G401 (cell line): ENCODE data around the gene AP2A2. TPM values are rescaled to one million over a fixed set of nuclear protein-coding genes. Genes with fewer than 3 reads are reported as not detected.
"Not testable (repeated sequence)": the region's sequence is repeated elsewhere in the genome, so short reads cannot be mapped to it uniquely, and the experiment has no call there.

ENCODE experiments used
- DNase-seq: peaks from one replicate; pipeline ENCODE4 v3.0.0-alpha.2; 2015; ENCODE audit warnings: low spot score
- in situ Hi-C: cut with HindIII; loops from 2 replicates; pipeline ENCODE4 v1.10.0; 2016; ENCODE audit warnings: low sequenced_read_pairs, mixed read lengths
- total RNA-seq: library from RNA; depleted of rRNA; stranded (reverse); fragments of >200 nt; shearing (Covaris generic); gene quantifications from 2 replicates; pipeline ENCODE4 v1.2.3, GENCODE V29; 2014

The AP2A2 gene
- total RNA-seq, 1 experiment from 2014 or later = 47.5 TPM

DNA sequence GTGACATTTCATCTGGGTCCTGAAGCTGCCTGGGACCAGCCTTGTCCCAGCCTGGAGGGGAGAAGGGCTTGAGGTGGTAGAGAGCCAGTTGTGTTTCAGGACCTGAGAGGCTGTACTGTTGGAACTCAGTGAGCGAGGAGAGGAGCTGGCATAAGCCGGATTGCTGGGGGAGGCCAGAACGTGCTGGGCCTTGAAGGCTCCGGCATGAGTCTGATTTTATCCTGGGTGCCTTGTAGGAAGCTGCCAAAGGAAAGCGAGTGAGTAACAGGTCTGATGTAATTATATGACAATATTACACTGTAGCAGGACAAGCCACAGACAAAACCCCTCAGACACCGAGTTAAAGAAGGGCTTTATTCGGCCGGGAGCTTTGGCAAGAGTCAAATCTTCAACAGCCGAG is 17.2 kb downstream of the AP2A2 start:
- in situ Hi-C loops = no loop called here
- DNase-seq = no peak

DNA sequence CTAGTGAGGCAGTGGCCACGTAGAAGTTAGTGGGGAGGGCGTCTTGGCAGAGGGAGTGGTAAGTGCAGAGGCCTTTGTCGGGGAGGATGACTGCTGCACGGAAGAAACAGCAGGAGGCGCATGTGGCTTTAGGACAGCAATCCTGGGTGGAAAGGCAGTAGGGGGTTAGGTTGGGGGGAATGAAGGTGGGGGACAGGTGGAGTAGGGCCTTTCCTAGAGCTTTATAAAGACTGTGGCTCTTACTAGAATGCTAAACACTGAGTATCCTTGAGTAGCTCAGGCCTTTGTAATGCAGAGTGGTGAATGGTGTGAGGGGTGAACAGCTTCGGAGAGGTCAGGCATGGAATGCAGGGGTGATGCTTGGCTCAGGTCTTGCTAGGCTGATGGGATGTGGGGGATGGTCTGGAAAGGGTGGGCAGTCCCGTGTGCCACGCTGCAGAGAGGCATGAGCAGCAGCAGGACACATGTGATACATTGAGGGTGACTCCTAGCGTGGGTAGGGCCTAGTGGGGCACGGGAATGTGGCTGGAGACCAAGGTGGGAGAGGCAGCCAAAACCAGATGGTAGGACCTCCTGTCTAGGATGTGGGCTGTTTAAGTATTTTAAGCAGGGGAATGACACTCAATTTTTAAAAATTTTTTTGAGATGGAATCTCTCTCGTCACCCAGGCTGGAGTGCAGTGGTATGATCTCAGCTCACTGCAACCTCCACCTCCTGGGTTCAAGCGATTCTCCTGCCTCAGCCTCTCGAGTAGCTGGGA is 19.2 kb downstream of the AP2A2 start:
- no peak for DNase-seq
- in situ Hi-C loops = no loop called here

DNA sequence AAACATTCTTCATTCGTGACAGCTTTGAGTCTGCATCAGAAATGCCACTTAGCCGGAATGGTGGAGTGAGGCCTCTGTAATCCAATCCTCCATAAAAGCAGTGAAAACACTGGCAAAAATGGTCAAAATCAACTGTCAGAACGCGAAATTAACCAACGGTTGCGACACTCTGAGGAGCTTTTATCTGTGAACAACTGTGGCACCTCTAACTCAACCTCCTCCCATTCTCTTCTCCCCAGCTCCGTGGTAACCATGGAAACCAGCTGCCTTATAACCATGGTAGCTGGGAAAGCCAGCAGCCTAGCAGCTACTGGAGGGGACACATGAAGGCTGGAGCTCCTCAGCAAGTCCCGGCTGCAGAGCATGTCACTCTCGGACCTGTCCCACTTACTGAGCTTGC is 20.3 kb downstream of the AP2A2 start:
- peak; percentile 80 for DNase-seq
- in situ Hi-C loops = no loop called here

- in situ Hi-C loops = no loop called here
These were observed 22.1 kb downstream of the AP2A2 start for GRCh38 chr11:947744-948143.

DNA sequence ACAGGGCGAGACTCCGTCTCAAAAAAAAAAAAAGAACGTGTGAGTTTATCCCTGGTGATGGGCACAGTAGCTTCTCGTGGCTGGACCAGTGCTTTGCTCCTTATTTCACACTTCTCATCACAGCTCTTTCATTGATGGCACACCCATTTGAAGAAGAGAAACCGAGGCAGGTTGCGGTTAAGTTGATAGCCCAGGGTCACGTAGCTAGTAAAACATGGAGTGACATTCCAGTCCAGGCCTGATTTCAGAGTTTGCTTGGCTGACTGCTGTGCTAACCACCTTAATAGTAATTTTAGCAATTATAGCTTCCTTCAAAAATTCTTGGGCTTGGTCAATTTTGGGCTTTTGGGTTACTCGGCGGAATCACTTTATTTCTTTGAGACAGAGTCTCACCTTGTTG is 25.8 kb downstream of the AP2A2 start:
- DNase-seq = no peak
- in situ Hi-C loops = no loop called here

More at GRCh38 chr11:947744-948143, 22.1 kb downstream of the AP2A2 start:
- DNase-seq = no peak

- DNase-seq = peak; percentile 73
- in situ Hi-C loops = no loop called here
These were observed 27.0 kb downstream of the AP2A2 start for GRCh38 chr11:952406-953385.

DNA sequence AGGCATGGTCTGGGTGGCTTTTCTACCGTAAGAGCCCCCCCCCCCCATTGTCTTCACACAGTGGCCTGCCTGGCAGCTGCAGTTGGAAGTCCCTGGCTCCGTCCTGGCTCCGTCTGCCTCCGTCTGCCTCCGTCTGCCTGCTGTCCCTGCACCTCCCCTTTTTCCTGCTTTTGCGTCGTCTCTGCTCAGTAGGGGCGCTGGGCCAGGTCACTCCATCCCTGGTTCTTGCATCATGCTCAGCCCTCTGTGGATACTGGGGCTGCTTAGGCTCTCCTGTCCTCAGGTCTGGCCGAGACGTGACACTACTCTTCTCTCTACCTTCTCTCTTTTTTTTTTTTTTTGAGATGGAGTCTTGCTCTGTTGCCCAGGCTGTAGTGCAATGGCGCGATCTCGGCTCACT is 27.8 kb downstream of the AP2A2 start:
- DNase-seq = peak; percentile 80
- in situ Hi-C loops = no loop called here

- DNase-seq = no peak
- in situ Hi-C loops = no loop called here
These were observed 28.9 kb downstream of the AP2A2 start for GRCh38 chr11:954392-955153.

DNA sequence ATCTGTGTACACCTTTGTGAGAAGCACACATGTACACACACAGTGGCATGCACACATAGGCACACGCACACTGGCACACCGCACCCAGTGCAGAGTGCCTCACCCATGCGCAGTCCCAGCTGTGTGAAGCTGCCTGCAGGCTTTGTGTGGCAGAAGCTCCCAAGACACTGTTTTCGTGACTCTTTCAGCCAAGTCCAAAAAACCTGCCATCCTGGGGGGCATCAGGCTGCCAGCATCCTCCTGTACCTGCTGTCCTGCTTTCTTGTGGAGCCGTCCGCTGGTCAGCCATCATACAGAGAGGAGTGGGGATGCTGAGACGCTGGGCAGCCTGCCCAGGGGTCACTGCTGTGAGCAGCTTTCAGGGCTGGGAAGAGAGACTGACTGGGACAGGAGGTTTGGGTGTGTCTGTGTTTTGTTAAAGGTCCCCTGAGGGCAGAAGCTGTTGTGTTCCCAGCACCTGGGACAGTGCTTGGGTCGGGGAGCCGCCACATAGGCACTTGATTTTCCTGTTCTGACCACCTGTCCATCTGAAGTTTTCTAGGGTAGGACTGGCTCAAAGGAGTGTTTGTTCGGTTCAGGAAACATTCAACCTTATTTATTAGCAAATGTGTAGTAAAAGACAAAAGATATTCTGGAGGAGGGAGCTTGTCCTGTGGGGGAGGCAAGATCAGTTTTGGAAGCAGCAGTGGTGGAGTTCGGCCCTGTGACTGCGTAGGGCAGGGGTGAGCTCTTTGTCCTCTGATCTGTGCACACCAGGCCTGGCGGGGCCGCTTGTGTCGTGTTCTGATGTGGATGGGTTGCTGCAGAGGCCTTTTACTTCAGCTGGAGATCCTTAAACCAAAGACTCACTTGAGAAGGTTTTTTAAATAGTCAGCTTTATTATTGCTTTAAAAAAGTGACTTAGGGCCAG is 29.7 kb downstream of the AP2A2 start:
- in situ Hi-C loops = no loop called here
- DNase-seq = peak; percentile 79

DNA sequence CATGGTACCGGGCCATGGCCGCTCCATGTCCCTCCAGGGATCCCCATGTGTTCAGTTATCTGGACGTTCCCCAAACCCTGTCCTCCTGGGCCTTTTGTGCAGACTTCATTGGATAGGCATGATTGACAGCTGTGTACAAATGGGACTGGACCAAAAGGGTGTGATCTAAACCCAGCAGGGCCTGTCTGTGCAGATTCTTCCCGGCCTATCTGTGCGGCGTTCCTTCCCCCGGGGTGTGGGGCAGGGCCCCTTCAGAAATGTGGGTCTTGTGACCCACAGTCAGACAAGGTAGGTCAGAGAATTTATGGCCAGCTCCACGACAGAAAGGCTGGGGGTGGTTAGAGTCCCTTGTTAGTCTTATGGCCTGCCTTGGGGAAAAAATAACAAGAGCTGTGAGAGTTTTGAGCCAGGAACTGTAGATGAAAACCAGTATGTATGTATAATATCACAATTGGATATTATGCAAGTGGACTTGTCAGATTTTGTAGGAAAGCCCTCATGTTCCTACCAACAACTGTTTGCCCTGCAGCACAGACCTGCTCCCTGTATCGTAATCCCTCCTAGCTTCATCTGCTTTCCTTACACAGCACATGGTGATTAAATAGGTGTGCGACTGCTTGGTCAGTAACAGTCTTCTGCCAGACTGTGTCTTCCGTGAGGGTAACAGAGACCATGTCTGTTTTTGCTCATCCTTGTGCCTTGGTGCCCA is 31.7 kb downstream of the AP2A2 start:
- in situ Hi-C loops = no loop called here
- DNase-seq = no peak

- in situ Hi-C loops = no loop called here
- DNase-seq = no peak
These were observed 32.4 kb downstream of the AP2A2 start for GRCh38 chr11:958101-958500.

- in situ Hi-C loops = no loop called here
- no peak for DNase-seq
These were observed 33.4 kb downstream of the AP2A2 start for GRCh38 chr11:959027-959426.

- in situ Hi-C loops = no loop called here
- no peak for DNase-seq
These were observed 33.9 kb downstream of the AP2A2 start for GRCh38 chr11:959608-960007.

- DNase-seq, in situ Hi-C loops: not testable (repeated sequence)
These were observed 35.7 kb downstream of the AP2A2 start for GRCh38 chr11:961310-961920.

- in situ Hi-C loops = no loop called here
- no peak for DNase-seq
These were observed 36.3 kb downstream of the AP2A2 start for GRCh38 chr11:961921-962320.

- in situ Hi-C loops = no loop called here
- DNase-seq = no peak
These were observed 37.0 kb downstream of the AP2A2 start for GRCh38 chr11:962688-963087.

DNA sequence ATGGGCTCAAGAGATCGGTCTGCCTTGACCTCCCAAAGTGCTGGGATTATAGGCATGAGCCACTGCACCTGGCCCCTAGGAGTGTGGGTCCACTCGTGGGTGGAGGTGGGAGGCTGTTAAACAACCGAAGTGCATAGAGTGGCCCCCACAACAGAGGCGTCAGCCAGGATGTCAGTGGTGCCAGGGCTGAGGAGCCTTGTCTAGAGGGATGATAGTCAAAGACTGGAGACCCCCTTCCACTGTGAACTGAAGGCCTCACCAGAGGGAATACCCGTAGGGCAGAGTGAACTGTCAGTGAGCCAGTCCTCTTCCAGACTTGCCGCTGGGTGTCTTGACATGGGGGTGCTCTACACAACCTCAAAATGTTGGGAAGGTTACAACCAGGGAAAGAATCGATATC is 38.2 kb downstream of the AP2A2 start:
- DNase-seq = no peak

More for the DNA sequence above, 38.2 kb downstream of the AP2A2 start:
- in situ Hi-C loops = no loop called here
